PC-3 (cell line): ENCODE data around the gene CNTN2. TPM values are rescaled to one million over a fixed set of nuclear protein-coding genes. Genes with fewer than 3 reads are reported as not detected.

Experiments
- ATAC-seq: fragments of 200-7000 bp; cut with Tn5 transposase; 2 replicates; pipeline ENCODE4 v1.9.1; 2020; ENCODE audit warnings: mild to moderate bottlenecking, moderate library complexity
- BruUV-seq: library from RNA; stranded (reverse); fragments of 400-500 nt; replicated peaks from 2 replicates; lab custom pipeline; 2021; lab: Mats Ljungman, UMichigan
- CTCF ChIA-PET: fragments of 300-600 bp; sonication (Branson Sonifier 250); formaldehyde crosslinking; loops from one replicate; lab custom pipeline; 2022; ENCODE audit warnings: antibody characterized with exemption; lab: Charles Lee
- POLR2A ChIA-PET: fragments of 300-600 bp; sonication (Branson Sonifier 250); formaldehyde crosslinking; loops from one replicate; lab custom pipeline; 2022; ENCODE audit warnings: antibody characterized with exemption; ENCODE audit not compliant: unreplicated experiment; lab: Charles Lee
- DNase-seq: peaks from one replicate; pipeline ENCODE4 v3.0.0-alpha.2; 2015
- H2AFZ ChIP-seq: fragments of 300-600 bp; sonication (generic); 2 replicates; pipeline ENCODE4 v1.6.0; 2016; ENCODE audit warnings: antibody characterized with exemption, low read length
- H3F3A ChIP-seq: fragments of 300-600 bp; sonication (generic); one replicate; pipeline ENCODE4 v1.6.0; 2017; ENCODE audit warnings: antibody characterized with exemption, low read length, control low read depth, mild to moderate bottlenecking; ENCODE audit not compliant: unreplicated experiment
- H3K27ac ChIP-seq: fragments of 300-600 bp; sonication (generic); 2 replicates; pipeline ENCODE4 v1.5.1; 2016; ENCODE audit warnings: mild to moderate bottlenecking, low read length
- H3K27me3 ChIP-seq: fragments of 300-600 bp; sonication (generic); 2 replicates; pipeline ENCODE4 v1.6.1; 2016; ENCODE audit warnings: low read length, mixed read lengths
- H3K36me3 ChIP-seq: fragments of 300-600 bp; sonication (generic); 2 replicates; pipeline ENCODE4 v1.6.1; 2016; ENCODE audit warnings: low read depth, mixed run types, low read length, mixed read lengths
- H3K4me1 ChIP-seq: fragments of 300-600 bp; sonication (generic); 2 replicates; pipeline ENCODE4 v1.5.1; 2016; ENCODE audit warnings: low read length; ENCODE audit not compliant: insufficient read depth
- H3K4me2 ChIP-seq: fragments of 300-600 bp; sonication (generic); 2 replicates; pipeline ENCODE4 v1.6.0; 2016; ENCODE audit warnings: low read length
- H3K4me3 ChIP-seq: fragments of 300-600 bp; sonication (generic); 2 replicates; pipeline ENCODE4 v1.5.1; 2016; ENCODE audit warnings: mild to moderate bottlenecking, low read length, mixed read lengths
- H3K79me2 ChIP-seq: fragments of 300-600 bp; sonication (generic); 2 replicates; pipeline ENCODE4 v1.6.1; 2017; ENCODE audit warnings: low read length, mixed read lengths
- H3K9ac ChIP-seq: fragments of 300-600 bp; sonication (generic); 2 replicates; pipeline ENCODE4 v1.6.0; 2016; ENCODE audit warnings: mild to moderate bottlenecking, low read length
- H3K9me2 ChIP-seq: fragments of 300-600 bp; sonication (generic); replicated peaks from 2 replicates; pipeline ENCODE4 v1.6.1; 2016; ENCODE audit warnings: mixed run types, low read length, mixed read lengths
- H3K9me3 ChIP-seq: fragments of 300-600 bp; sonication (generic); 2 replicates; pipeline ENCODE4 v1.6.1; 2016; ENCODE audit warnings: low read length, mixed read lengths
- H4K20me1 ChIP-seq: fragments of 300-600 bp; sonication (generic); 2 replicates; pipeline ENCODE4 v1.6.1; 2016; ENCODE audit warnings: low read length, mixed read lengths
- EZH2 ChIP-seq: fragments of 300-600 bp; sonication (generic); IDR thresholded peaks from one replicate; pipeline ENCODE4 v1.6.1; 2017; ENCODE audit warnings: antibody characterized with exemption, mild to moderate bottlenecking, low read length; ENCODE audit not compliant: unreplicated experiment
- EZH2phosphoT487 ChIP-seq: fragments of 300-600 bp; sonication (generic); IDR thresholded peaks from 2 replicates; pipeline ENCODE4 v1.6.1; 2018; ENCODE audit warnings: mild to moderate bottlenecking, antibody characterized with exemption, low read length, borderline replicate concordance
- intact Hi-C: fragments of 100-400 bp; cut with micrococcal nuclease; formaldehyde crosslinking; loops from 2 replicates; pipeline ENCODE4 v1.9.0; 2023
- total RNA-seq: library from RNA; depleted of rRNA; stranded (reverse); fragments of >200 nt; gene quantifications from 2 replicates; pipeline ENCODE4 v1.2.3, GENCODE V29; 2014
- TF ChIP-seq, protein P1 (sequence below): fragments of 300-600 bp; sonication (generic); conservative IDR thresholded peaks from 2 replicates; pipeline ENCODE4 v1.5.1; 2017; ENCODE audit warnings: antibody characterized with exemption, low read depth, mild to moderate bottlenecking, low read length

CNTN2 gene
- total RNA-seq, 1 experiment from 2014 or later: 0.07 TPM

- BruUV-seq: no TSS peak
- no peaks in the 10 kb centered on the region for H3K79me2 ChIP-seq
- H3K4me2 ChIP-seq: no peak overlapping the region
- H3K27me3 ChIP-seq: peaks cover 92% of the 10 kb centered on the region
- no peaks in the 10 kb centered on the region for H4K20me1 ChIP-seq
- H3F3A ChIP-seq: no peaks in the 10 kb centered on the region
- no peak for DNase-seq
- H3K9me3 ChIP-seq: no peaks in the 10 kb centered on the region
- POLR2A ChIA-PET: no interaction called here
- no peak overlapping the region for H3K4me3 ChIP-seq
- no peak for ATAC-seq
- no peak overlapping the region for H3K27ac ChIP-seq
- H3K4me1 ChIP-seq: no peaks in the 10 kb centered on the region
- no peaks in the 10 kb centered on the region for H3K36me3 ChIP-seq
- no peak overlapping the region for H2AFZ ChIP-seq
- CTCF ChIA-PET: no interaction called here
- H3K9me2 ChIP-seq: no peaks in the 10 kb centered on the region
- no peak overlapping the region for H3K9ac ChIP-seq
- intact Hi-C loops: no loop called here
- TF ChIP-seq EZH2phosphoT487: no peak
- TF ChIP-seq, protein P1, sequence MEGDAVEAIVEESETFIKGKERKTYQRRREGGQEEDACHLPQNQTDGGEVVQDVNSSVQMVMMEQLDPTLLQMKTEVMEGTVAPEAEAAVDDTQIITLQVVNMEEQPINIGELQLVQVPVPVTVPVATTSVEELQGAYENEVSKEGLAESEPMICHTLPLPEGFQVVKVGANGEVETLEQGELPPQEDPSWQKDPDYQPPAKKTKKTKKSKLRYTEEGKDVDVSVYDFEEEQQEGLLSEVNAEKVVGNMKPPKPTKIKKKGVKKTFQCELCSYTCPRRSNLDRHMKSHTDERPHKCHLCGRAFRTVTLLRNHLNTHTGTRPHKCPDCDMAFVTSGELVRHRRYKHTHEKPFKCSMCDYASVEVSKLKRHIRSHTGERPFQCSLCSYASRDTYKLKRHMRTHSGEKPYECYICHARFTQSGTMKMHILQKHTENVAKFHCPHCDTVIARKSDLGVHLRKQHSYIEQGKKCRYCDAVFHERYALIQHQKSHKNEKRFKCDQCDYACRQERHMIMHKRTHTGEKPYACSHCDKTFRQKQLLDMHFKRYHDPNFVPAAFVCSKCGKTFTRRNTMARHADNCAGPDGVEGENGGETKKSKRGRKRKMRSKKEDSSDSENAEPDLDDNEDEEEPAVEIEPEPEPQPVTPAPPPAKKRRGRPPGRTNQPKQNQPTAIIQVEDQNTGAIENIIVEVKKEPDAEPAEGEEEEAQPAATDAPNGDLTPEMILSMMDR: no peak
- no peak for TF ChIP-seq EZH2
Measured at GRCh38 chr1:205020466-205020865, 22.5 kb upstream of the CNTN2 start.

DNA sequence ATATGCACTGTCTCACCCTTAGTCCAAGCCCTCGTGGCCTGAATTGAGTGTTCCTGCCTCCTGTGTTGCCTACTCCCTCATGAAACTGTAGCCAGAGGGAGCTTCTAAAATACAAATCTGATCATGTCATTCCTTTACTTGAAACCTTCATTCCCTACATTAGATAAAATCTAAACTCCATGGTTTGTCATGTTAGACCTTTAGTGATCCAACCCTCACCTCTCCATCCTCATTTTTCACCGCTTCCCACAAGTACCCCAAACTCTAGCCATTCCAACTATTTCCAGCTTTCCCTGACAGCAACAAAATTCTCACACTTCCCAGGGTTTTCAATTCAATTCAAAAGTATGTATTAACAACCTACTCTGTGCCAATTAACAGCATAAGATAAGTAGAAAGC is 18.3 kb upstream of the CNTN2 start:
- Histone ChIP-seq H3K9me2 (no peaks in the 10 kb centered on the region), H3F3A (no peaks in the 10 kb centered on the region), H2AFZ (no peak overlapping the region), H3K9me3 (no peaks in the 10 kb centered on the region), H4K20me1 (no peaks in the 10 kb centered on the region), H3K36me3 (no peaks in the 10 kb centered on the region), H3K27ac (no peak overlapping the region), H3K4me2 (no peak overlapping the region), H3K4me1 (no peaks in the 10 kb centered on the region), H3K9ac (no peak overlapping the region), H3K27me3 (peaks cover 92% of the 10 kb centered on the region), H3K4me3 (no peak overlapping the region), H3K79me2 (no peaks in the 10 kb centered on the region)
- intact Hi-C loops: no loop called here
- ChIA-PET CTCF (no interaction called here), POLR2A (interaction anchor here (0.6 kb wide), 1 partner anchor 96 kb away, joined by 5 read pairs; no protein-coding TSS in a partner anchor)
- TF ChIP-seq, protein P1: no peak
- TF ChIP-seq EZH2: no peak
- no peak for TF ChIP-seq EZH2phosphoT487
- no peak for DNase-seq
- no TSS peak for BruUV-seq
- no peak for ATAC-seq

- Histone ChIP-seq H3F3A (no peaks in the 10 kb centered on the region), H3K9ac (no peak overlapping the region), H3K36me3 (no peaks in the 10 kb centered on the region), H4K20me1 (no peaks in the 10 kb centered on the region), H3K27me3 (peaks cover 92% of the 10 kb centered on the region), H3K4me1 (no peaks in the 10 kb centered on the region), H3K9me3 (no peaks in the 10 kb centered on the region), H3K9me2 (no peaks in the 10 kb centered on the region), H3K4me3 (no peak overlapping the region), H3K79me2 (no peaks in the 10 kb centered on the region), H3K27ac (no peak overlapping the region), H3K4me2 (no peak overlapping the region), H2AFZ (no peak overlapping the region)
- DNase-seq: no peak
- no peak for TF ChIP-seq EZH2phosphoT487
- TF ChIP-seq, protein P1: no peak
- no peak for TF ChIP-seq EZH2
- intact Hi-C loops: no loop called here
- ChIA-PET POLR2A (no interaction called here), CTCF (no interaction called here)
- no TSS peak for BruUV-seq
- no peak for ATAC-seq
Measured at GRCh38 chr1:205025239-205025638, 17.8 kb upstream of the CNTN2 start.
